GM21360 (cell line): ENCODE data around the gene TLE3.
A peak's percentile ranks its signal among the peaks of the same experiment; 100 is the strongest.

Experiments used
- ATAC-seq: cut with Tn5 transposase; IDR thresholded peaks from one replicate; pipeline ENCODE4 v1.9.1; 2021; ENCODE audit warnings: mild to moderate bottlenecking, moderate library complexity; ENCODE audit not compliant: unreplicated experiment

Gene TLE3

DNA sequence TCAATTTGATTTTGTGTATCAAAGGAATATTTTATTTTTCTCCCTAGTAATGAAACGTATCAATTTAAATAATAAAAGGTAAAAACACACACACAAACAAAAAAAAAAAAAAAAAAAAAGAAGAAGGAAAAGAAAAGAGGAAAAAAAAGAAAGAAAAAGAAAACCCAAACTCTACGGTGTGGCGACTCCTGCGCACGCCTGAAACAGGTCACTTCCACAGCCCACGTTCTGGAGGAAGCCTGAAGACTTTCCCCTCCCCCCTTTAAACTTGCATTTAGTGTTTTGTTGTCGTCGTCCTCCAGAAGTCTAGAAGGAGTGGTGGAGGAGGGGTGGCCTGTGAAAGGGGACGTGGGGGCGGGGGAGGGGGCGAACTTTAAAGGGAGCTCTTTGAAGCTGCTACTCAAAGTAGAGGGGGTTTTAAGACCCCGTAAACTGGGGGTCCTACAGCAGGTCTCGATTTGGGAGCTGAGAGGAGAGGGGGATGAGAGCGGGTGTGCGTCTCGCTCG is 2.3 kb upstream of the TLE3 start:
- no peak for ATAC-seq

DNA sequence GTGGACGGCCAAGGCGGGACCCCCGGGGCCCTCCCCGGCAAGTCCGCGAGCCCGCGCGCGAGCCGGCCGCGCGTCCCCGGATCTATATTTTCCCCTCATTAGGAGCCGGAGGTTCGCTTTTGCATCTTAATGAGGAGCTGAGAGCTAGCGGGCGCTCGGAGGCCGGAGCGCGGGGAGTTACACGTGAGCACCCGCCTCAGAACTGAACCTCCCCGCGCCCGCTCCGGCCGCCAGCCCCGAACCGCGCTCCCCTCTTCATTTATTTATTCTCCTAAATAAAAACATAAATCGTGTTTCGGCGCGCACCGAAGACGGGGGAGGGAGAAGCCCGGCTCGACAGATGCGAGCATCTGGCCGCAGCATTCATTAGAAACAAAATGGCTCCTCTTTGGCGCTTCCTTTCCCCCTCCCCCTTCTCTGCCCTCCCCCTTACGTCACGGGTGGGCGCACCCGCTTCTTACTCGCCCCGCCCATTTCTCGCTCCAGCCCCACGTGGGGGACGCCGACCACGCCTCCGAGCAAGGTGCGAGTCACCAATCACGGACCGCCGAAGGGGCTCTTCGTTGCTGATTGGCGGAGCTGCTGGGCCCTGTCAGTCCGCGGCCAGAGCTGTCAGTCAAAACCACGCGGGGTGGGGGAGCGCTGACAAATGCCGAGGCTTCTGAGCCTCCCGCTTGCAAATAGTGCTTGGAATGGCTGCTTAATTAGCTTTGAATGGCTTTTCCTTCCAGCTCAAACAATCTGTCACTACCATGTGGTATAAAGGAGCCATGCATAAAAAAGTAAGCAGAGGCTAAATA is 1.6 kb upstream of the TLE3 start:
- peak; percentile 46 for ATAC-seq

DNA sequence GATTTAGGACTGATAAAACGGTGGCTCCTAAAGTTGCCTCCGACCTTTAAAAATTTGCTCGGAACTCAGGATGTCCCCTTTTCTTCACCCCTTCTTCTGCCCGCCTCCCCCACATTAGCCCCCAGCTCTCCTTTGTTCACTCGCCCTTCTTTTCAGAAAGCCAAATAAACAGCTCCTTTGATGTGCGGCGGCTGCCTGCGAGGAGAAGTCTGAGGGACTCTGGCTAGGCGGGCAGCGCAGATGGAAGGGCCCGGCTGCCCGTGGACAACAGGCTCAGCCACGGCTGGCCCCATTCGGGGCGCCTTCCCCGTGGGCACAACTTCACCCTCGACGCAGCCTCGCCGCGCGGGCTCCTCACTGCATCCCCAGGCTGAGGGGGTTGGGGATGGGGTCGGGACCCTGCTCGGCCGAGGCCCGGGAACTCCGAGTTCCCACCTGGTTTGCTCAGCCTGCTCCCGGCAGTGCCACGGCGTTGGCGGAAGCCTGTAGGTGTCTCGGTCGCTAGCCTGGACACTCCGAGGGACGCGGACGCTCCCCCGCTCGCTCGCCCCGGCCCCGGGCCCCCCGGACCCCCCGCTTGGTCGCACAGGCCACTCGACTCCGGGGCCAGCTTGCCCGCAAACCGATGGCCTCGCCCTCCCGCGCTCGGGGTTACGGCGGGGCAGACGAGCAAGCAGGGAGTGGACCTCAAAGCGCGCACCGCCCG is 897 bp upstream of the TLE3 start:
- ATAC-seq: no peak

DNA sequence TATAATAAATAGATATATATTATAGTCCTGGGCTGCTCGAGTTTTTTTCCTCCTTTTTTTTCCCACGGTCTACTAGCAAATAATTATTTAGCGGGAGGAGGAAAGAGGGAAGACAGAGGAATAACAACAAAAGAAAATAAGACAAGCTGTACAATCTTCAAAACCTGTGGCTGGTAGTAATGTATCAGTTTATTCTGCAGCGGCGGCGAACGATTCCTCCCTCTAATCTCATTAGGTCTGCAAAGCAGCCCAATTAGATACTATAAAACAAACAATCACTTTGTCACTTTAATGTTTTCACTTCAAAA is 390 bp upstream of the TLE3 start:
- no peak for ATAC-seq

DNA sequence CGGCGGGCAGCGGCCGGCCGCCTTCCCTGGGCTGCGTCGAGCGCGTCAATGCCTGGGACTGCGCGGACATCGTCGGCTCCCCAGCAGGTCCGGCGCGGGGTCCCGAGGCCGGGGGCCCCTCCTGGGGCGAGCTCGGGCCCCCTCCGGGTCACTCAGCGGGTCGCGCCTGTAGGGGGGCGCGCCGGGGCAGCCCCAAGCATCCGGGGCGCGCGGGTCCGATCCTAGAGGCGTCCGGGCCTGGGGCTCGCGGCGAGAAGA is 725 bp downstream of the TLE3 start:
- no peak for ATAC-seq

DNA sequence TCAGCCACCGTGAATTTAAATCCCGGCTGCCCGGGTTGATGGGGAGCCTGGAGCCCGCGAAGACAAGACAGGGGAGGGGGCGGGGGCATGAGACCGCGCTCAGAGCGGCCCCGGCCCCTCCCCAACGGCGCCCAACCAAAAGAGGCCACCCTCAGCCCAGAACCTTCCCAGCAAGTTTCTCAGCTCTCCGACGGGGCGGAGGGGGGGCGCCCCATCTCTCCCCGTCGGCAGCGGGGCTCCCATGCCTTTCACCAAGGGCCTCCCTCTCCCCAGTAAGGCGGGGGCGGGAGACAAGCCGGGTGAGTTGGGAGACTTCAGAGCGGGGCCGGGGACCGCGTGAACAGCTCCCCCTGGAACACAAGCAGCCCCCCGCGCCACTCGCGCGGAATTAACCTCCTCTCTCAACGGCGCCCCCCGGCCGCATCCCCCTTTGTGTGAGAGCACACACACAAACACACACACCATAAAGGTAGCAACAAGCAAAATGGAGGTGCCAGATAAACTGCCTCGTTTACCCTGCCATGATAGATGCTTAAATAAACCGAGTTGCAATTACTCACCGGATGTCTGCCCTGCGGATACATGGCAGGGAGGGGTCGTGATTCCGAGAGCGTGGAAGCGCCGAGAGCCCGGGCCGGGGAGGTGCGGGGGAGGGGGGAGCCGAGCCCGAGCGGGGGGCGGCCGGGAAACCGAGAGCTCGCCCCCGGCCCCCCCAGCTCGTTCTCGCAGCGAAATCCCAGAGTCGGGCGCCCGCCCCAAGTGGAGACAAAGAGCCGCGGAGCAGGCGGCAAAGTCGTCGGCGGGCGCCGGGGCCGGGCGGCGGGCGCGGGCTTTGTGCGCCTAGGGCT is 1.3 kb downstream of the TLE3 start:
- no peak for ATAC-seq

DNA sequence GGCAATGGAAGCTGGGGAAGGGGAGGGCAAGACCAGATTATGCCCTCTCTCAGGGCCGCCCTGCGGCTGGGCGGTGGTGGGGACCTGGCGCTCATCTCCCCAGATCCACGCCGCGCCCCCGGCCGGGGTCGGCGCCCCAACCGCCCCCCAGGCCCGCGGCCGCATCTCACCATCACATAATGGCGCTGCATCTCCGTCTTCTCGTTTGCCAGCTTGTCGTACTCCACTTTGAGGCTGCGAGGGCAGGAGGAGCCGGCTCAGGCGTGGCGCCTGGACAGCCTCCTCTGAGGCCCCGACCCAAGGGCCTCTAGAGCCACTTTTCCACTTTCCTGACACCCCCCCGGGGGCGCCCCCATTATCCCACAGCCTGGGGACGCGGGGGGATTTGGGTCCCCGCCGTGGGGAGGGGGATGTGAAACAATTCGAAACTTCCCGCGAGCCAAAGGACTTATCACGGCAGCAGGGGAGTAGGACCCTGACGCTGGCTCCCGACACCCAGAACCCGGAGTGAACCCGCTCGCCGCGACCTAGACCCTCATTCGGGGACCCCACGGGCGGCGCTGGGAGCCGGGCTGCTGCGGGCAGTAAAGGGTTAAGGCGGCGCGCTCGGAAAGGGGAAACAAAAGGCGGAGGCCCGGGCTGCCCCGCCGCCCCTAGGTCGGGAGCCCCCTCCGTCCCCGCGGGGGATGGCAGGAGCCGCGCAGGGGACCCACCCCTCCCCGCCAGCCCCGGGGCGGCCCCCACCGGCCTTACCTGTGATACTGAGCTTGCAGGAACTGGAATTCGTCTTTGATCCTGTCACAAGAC is 2.1 kb downstream of the TLE3 start:
- no peak for ATAC-seq

DNA sequence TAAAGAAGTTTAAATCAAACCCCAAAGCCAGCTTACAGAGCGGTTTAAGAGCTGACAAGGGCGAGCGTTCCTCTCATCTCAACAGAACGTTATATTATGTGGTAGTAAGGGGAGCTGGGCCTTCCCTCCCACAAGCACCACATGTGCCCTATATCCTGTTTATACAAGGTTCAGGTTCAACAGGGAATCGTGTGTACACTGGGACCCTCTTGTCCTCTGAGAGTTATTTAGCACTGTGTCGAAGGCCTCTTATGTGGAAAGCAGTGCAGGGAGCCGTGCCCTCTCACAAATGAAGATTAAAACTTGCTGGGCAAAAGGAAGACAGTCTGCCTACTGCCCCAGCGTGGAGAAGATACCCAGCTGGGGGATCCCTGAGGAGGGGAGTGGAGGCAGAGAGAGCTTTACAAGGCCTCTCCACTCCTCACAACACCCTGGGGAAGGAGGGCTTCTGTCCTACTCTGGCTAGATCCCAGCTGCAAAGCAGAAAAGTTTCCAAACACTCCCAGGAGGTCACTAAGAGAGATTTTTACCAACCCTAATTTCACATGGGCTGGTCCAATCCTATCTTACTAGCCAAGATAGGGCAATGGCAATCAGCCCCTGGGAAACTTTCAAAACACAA is 2.9 kb downstream of the TLE3 start:
- ATAC-seq: no peak

DNA sequence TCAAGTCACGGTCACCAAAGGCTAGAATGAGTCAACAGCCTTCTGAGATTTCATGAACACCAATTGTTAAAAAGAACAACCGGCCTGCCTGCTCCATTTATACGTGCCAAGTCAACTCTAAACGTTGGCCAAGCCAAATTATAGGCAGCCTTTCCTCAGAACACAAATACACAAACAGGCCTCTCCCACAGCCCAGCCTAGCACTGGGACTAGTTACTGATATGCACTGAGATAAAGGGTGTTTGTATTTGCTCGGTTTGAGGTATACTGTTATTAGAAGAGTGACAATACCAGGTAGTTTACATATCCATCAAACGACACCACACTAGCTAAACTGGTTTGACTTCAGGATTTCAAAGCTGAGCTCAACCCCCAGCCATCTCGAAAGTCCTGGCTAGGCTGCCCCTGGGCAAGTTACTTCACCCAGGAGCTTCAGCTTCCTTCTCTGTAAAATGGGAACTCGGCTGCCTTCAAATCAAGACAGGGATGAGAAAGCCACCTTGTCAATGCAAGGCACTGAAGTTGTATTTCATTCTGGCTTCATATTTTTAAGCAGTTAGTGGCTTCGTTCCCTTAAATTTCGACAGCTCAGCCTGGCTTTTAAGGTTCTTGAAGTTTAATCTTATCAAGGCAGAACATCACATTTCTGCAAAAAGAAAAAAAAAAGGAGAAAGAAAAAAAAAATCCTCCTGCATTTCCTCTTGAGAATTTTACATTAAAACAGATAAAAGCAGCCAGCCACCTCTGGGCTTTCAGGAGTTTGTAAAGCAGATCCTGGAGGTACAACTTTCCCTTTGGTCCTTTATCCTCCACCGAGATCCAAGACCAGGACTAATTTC is 4.0 kb downstream of the TLE3 start:
- ATAC-seq: no peak

DNA sequence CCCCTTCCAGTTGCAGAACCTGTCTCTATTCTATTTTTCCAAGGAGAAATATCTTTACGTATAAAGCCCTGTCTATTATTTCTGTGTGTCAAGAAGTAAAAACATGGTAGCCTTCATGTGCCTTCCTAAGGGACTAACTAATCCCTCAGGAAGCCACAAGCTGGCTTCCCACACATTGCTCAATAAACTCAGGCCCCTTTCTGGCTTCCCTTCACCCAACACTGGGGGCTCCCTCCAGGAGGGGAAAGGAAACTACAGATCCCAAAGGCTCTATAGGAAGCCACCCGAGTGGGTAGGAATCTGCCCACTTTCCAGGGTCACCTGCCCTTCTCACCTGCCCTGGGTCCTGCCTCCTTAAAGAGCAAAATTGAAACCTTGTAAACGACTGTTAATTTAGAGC is 4.6 kb downstream of the TLE3 start:
- ATAC-seq: no peak

DNA sequence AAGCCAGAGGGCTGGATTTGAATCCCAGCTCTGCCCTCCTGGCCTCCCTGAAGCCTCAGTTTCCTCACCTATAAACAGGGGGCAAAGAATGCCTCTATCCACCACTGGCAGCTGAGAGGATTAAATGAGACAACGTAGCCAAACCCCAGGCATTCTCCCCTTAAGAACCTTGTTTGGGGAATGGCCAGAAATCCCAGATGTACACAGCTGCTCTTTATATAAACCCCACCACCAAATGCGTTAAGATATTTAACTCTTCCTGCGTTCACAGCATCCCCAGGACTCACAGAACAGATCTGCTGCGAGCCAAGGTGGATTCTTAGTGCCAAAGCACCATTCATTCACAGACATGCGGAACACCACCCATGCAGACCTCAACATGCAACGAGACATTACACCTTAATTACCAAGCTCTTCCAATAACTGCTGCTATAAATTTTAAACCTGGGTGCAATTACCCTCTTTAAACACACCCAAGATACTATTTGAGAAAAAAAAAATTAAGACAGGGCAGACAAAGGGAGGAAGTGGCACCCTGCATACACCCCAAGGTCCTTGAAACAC is 5.2 kb downstream of the TLE3 start:
- ATAC-seq: no peak

DNA sequence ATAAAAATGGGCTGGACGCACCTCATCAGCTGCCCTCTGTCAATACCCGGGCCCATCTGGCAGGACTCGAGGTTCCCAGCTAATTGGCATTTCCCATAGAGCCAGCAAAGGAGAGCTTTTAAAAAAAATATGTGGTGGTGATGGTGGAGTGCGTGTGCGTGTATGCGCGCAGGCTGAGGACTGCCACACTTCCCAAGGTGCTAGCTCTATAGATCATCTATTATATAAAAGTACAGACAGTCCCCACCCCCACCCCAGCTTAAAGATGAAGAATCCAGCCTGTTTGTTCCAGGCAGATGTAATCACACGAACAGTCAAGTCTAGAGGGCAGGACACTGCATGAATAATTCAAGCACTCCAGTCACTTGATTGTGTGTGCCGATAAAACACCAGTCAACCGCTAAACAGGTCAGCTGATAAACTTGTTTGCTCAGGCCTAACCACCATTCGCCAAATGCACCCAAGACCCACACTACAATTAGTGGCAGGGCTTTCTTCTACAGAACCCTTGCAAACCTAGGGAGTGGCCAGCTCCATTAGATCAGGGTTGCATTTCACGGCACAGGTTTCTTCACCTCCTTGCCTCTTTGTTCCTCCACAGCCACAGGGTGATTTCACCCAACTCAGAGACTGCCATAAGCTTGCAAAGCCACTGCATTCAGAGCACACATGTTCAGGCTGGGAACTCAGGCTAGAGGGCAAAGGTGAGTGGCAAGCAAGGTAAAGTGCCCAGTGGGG is 5.8 kb downstream of the TLE3 start:
- no peak for ATAC-seq

DNA sequence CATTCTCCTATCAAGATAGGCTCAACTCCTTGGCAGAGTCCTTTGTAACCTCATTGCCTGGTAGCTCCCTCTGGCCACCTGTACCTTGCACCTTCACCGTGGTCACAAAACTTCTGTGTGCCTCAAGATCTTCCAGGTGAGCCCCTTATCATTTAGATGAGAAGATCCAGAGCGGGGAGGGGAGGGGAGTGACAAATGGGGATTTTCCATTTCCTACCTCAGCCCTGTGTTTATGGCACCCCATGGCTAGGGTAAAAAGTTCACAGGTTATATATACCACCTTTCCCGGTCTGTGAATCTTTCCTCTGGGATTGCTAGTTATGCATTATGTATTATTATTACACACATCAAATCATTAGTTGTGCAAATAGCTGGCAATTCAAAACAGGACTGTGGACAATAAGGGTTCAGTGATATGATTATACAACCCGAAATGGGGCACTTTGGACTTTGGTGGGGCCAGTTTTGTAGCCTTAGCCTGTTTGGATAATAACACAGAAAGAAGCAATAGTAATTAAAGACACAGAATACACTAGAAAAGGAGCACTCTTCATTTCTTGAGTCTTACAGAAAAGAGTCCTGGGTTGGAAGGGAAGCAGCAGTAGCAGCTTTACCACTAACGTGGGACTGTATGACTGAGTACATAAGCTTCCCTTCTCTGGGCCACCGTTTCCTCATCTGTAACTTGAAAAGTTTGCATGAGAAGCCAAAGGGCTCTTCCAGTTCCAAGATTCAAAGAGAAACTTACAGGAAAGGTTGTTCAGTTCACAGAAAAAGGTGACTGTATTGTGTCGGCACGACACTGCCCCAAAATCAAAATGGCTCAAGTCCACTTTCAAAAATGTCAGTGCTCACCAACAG is 7.1 kb downstream of the TLE3 start:
- no peak for ATAC-seq

DNA sequence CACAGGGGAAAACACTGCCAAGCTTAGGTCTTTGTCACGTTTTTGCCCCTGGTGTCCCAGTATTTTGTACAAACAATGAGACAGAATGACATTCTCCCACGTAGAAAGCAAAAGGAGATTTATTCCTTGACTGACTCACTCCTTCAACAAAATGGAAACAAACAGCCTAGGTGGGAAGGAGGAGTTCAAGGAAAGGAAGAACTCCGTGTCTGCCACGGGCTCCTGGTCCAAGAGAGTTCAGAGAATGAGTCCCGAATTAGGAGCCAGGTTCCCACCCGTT is 8.1 kb downstream of the TLE3 start:
- ATAC-seq: no peak

DNA sequence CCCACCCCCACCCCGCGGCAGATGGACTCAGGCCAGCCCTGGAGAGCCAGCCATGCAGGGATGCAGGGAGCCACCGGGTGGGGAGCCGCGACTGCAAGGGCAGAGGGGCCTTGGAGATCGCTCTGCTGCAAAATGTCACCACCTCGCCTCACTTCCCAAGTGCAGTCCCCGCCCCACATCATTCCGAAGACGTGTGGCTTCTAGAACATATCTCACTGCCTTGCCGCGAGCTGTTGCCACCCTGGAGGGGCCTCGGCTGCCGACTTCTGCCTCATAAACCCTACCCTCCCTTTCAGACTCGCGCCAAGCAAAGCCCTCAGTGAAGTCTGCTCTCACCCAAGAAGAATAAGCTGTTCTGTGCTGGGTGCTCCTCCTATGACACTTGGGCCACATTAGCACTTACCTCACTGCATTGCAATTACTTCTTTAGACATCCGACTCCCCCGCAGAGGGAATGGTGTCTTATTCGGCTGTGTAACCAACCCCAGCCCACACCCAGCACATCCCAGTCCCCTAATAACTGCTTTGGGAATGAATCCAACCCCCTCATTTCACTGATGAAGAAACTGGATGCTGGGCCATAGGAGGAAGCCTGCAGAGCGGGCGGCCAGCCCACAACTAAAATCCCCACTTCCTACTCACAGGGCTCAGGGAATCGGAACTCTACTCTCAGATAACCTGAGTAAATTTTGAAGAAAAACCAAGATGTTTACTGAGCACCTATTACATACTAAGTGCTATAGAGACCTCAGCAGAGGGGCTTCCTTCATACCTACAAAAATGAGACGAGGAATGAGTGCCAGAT is 8.6 kb downstream of the TLE3 start:
- no peak for ATAC-seq

DNA sequence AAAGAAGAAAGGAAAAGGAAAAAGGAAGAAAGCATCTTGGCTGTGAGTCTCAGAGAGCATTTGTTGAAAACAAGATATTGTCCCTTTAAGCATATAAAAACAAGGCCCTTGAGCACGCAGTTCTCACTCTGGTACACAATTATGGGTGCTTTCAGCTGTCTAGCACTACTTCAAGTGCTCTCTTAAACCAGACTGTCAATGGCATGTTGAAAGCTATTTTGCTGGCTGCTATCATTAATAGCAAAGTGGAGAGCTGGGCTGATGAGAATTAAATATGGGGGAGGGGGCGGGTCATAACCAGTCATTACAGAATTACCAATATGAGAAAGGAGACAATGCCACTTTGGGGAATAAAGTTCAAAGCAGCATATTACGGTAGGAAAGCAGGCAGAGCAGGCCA is 9.3 kb downstream of the TLE3 start:
- no peak for ATAC-seq

DNA sequence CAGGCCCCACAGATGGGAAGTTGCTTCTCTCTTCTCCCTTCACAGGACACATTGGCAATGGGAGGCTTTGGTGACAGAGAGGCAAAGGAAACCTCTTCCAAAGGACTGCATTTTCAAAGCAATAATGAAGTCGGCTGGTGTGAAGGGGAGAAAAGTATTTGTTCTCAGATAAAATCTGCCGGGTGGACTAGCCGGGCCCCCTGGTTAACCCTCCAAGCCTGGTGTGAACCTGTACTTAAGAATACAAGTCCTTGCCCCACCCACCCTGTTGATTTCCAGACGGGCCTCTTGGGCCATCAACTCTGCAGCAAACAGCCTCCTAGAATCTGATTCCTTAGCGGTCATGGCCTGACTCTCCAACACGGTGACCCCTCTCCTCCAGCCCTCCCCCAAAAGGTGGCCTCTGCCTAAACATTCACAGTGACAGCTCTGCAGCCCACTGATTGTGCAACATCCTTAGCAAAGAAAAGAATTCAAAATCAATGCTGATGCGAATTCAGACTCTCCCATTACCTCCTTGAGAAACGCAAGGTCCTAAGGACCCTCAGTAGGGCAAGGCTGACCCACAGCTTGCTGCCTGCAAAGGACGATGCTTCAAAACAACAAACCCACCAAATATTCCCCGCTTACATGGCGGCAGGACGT is 9.9 kb downstream of the TLE3 start:
- ATAC-seq: no peak
